Measurements from ENCODE around the gene DIPK1A.

The DIPK1A gene

GRCh38 chr1:92970990-92971689 lies 9.9 kb upstream of the DIPK1A start:
- no peak for DNase-seq
- peaks cover 9% of the 10 kb centered on the region for H3K4me1 Mint-ChIP-seq

DNA sequence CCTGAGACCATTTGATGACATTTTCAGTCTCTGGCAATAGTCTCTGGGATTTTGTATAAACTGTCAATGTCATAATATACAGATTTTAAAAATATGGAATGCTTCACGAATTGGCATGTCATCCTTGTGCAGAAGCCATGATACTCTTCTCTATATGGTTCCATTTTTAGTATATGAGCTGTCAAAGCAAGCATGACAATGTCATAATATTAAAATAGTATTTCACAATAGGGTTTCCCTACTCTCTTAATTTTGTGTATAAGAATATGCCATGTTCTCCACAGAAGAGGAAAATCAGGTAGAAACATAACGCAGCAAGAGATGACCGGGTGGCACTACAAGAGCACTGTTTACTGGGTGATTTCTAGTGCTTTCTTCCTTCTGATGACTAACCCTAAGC lies 8.3 kb upstream of the DIPK1A start:
- H3K9me3 Mint-ChIP-seq, result no peaks in the 10 kb centered on the region
- peaks cover 9% of the 10 kb centered on the region for H3K4me1 Mint-ChIP-seq
- TF ChIP-seq CTCF (IDR thresholded peaks at IDR 0.05), result no peak

More at GRCh38 chr1:92970990-92971689, 9.9 kb upstream of the DIPK1A start:
- no peak overlapping the region for H3K4me3 Mint-ChIP-seq
- no peaks in the 10 kb centered on the region for H3K36me3 Mint-ChIP-seq (ENCODE audit: low read depth)
- no peak overlapping the region for H3K27ac Mint-ChIP-seq
- H3K27me3 Mint-ChIP-seq (ENCODE audit: low read depth, poor library complexity), result peaks cover 13% of the 10 kb centered on the region
- no peaks in the 10 kb centered on the region for H3K9me3 Mint-ChIP-seq
- no peak for TF ChIP-seq CTCF (IDR thresholded peaks at IDR 0.05)

GRCh38 chr1:92968138-92969032 lies 7.1 kb upstream of the DIPK1A start:
- H3K27ac Mint-ChIP-seq, result peak overlapping the region; percentile 9
- no peaks in the 10 kb centered on the region for H3K9me3 Mint-ChIP-seq
- H3K36me3 Mint-ChIP-seq (ENCODE audit: low read depth), result no peaks in the 10 kb centered on the region
- DNase-seq, result no peak
- peaks cover 10% of the 10 kb centered on the region for H3K27me3 Mint-ChIP-seq (ENCODE audit: low read depth, poor library complexity)
- H3K4me1 Mint-ChIP-seq, result peaks cover 9% of the 10 kb centered on the region
- H3K4me3 Mint-ChIP-seq, result no peak overlapping the region
- TF ChIP-seq CTCF (IDR thresholded peaks at IDR 0.05), result peak; percentile 45

More for the DNA sequence above, 8.3 kb upstream of the DIPK1A start:
- Mint-ChIP-seq H3K27me3 (ENCODE audit: low read depth, poor library complexity) (peaks cover 13% of the 10 kb centered on the region), H3K27ac (no peak overlapping the region), H3K36me3 (ENCODE audit: low read depth) (no peaks in the 10 kb centered on the region), H3K4me3 (no peak overlapping the region)
- no peak for DNase-seq

- Mint-ChIP-seq H3K4me3 (no peak overlapping the region), H3K27me3 (ENCODE audit: low read depth, poor library complexity) (no peaks in the 10 kb centered on the region), H3K9me3 (no peaks in the 10 kb centered on the region), H3K4me1 (peaks cover 15% of the 10 kb centered on the region), H3K27ac (no peak overlapping the region), H3K36me3 (ENCODE audit: low read depth) (no peaks in the 10 kb centered on the region)
- DNase-seq, result no peak
- no peak for TF ChIP-seq CTCF (IDR thresholded peaks at IDR 0.05)
These were observed 3.7 kb upstream of the DIPK1A start for GRCh38 chr1:92964998-92965397.

- no peak for DNase-seq
- H3K9me3 Mint-ChIP-seq, result no peaks in the 10 kb centered on the region
- H3K4me3 Mint-ChIP-seq, result no peak overlapping the region
- peaks cover 16% of the 10 kb centered on the region for H3K4me1 Mint-ChIP-seq
- no peak overlapping the region for H3K27ac Mint-ChIP-seq
- H3K27me3 Mint-ChIP-seq (ENCODE audit: low read depth, poor library complexity), result no peaks in the 10 kb centered on the region
- no peak for TF ChIP-seq CTCF (IDR thresholded peaks at IDR 0.05)
- no peaks in the 10 kb centered on the region for H3K36me3 Mint-ChIP-seq (ENCODE audit: low read depth)
These were observed 3.1 kb upstream of the DIPK1A start for GRCh38 chr1:92964316-92964715.

Measured in nephron progenitor cell (in vitro differentiated cells).